GM12873 (cell line): ENCODE data around the gene SSTR3.
A peak's percentile ranks its signal among the peaks of the same experiment; 100 is the strongest.

Experiments used
- CTCF ChIP-seq: IDR thresholded peaks from 2 replicates; pipeline ENCODE4 v1.5.1; 2012; ENCODE audit warnings: low read depth, mild to moderate bottlenecking, moderate library complexity, low read length, control low read depth; ENCODE audit not compliant: insufficient read depth; ENCODE audit errors: missing control alignments

SSTR3 gene

GRCh38 chr22:37204045-37204655, 8.1 kb downstream of the SSTR3 start:
- no peak for TF ChIP-seq CTCF

GRCh38 chr22:37203354-37204044, 8.8 kb downstream of the SSTR3 start:
- TF ChIP-seq CTCF, result no peak

- TF ChIP-seq CTCF, result no peak
Measured at GRCh38 chr22:37202716-37203115, 9.6 kb downstream of the SSTR3 start.

- TF ChIP-seq CTCF, result peak; percentile 2
Measured at GRCh38 chr22:37202001-37202555, 10.2 kb downstream of the SSTR3 start.

GRCh38 chr22:37199760-37200108, 12.5 kb downstream of the SSTR3 start:
- no peak for TF ChIP-seq CTCF

GRCh38 chr22:37199103-37199759, 13.0 kb downstream of the SSTR3 start:
- peak; percentile 91 for TF ChIP-seq CTCF
